BJ (cell line): ENCODE measurements around the gene BOD1L1. TPM values are rescaled to one million over a fixed set of nuclear protein-coding genes. Genes with fewer than 3 reads are reported as not detected.

ENCODE experiments used
- CTCF ChIA-PET: fragments of 350-600 bp; formaldehyde crosslinking; extraction: SDS; loops from one replicate; lab custom pipeline; 2021; ENCODE audit warnings: antibody characterized with exemption, inconsistent platforms; lab: Yijun Ruan, JAX
- POLR2A ChIA-PET: fragments of 300-600 bp; sonication (Branson Sonifier 250); formaldehyde crosslinking; extraction: SDS; loops from one replicate; lab custom pipeline; 2021; ENCODE audit warnings: antibody characterized with exemption; lab: Charles Lee
- DNase-seq: peaks from one replicate; pipeline ENCODE4 v3.0.0-alpha.2; 2011; ENCODE audit warnings: low read depth
- H3K27me3 ChIP-seq: 2 replicates; pipeline ENCODE4 v1.6.0; 2011; ENCODE audit warnings: low read length; ENCODE audit not compliant: control insufficient read depth, insufficient read depth
- H3K36me3 ChIP-seq: 2 replicates; pipeline ENCODE4 v1.5.1; 2011; ENCODE audit warnings: low read length; ENCODE audit not compliant: control insufficient read depth, insufficient read depth
- H3K4me3 ChIP-seq: 2 replicates; pipeline ENCODE4 v1.5.1; 2011; ENCODE audit warnings: low read depth, mild to moderate bottlenecking, control low read depth, low read length
- CTCF ChIP-seq: IDR thresholded peaks from 2 replicates; pipeline ENCODE4 v1.5.1; 2011; ENCODE audit warnings: low read depth, mild to moderate bottlenecking, control low read depth, inconsistent platforms, low read length, moderate library complexity; ENCODE audit not compliant: insufficient read depth
- polyA minus RNA-seq: library from RNA; depleted of rRNA, polyadenylated mRNA; stranded (reverse); fragments of >200 nt; gene quantifications from 2 replicates; pipeline ENCODE4 v1.2.3, GENCODE V29; 2011; rRNA and poly(A)+ RNA removed
- polyA plus RNA-seq: library from polyadenylated mRNA; depleted of rRNA; stranded (reverse); fragments of >200 nt; gene quantifications from 2 replicates; pipeline ENCODE4 v1.2.3, GENCODE V29; 2011; rRNA removed

Gene BOD1L1
- polyA plus RNA-seq (8.9 and 13.5 TPM in 2 replicates), polyA minus RNA-seq (11.3 and 14.0 TPM in 2 replicates)

- CTCF ChIA-PET = interaction anchor here (0.6 to 1.6 kb wide), 4 partner anchors 10 to 1532 kb away, joined by 3 to 4 read pairs (median 4); no protein-coding TSS in a partner anchor
These were observed at the start of gene BOD1L1 for GRCh38 chr4:13627606-13628311. BOD1L1 (minus strand) TSS chr4:13627725; CDS start chr4:13627587, 138 bp downstream.

GRCh38 chr4:13674971-13675370 is 47.4 kb upstream of the BOD1L1 start:
- no peak for DNase-seq
- ChIA-PET POLR2A (no interaction called here), CTCF (interaction anchor here (1.0 kb wide), 1 partner anchor 20 kb away, joined by 5 read pairs; no protein-coding TSS in a partner anchor)
- no peaks in the 10 kb centered on the region for H3K27me3 ChIP-seq
- TF ChIP-seq CTCF = no peak
- H3K4me3 ChIP-seq = no peak overlapping the region
- H3K36me3 ChIP-seq = no peaks in the 10 kb centered on the region

More at GRCh38 chr4:13627606-13628311, at the start of gene BOD1L1:
- peak; percentile 66 for TF ChIP-seq CTCF
- H3K27me3 ChIP-seq = no peaks in the 10 kb centered on the region
- H3K4me3 ChIP-seq = peak within 1 kb of the TSS; percentile 83
- DNase-seq = peak; percentile 54
- peaks cover under 1% of the 10 kb centered on the region; the same call in 1 of the 2 replicates for H3K36me3 ChIP-seq
- POLR2A ChIA-PET = no interaction called here

- POLR2A ChIA-PET = no interaction called here
- H3K4me3 ChIP-seq = no peak overlapping the region
- no peaks in the 10 kb centered on the region for H3K36me3 ChIP-seq
- no peak for TF ChIP-seq CTCF
- CTCF ChIA-PET = interaction anchor here (1.4 kb wide), 1 partner anchor 9 kb away, joined by 3 read pairs; no protein-coding TSS in a partner anchor
- DNase-seq = no peak
- H3K27me3 ChIP-seq = no peaks in the 10 kb centered on the region
These were observed 45.6 kb upstream of the BOD1L1 start for GRCh38 chr4:13673167-13673566.

- CTCF ChIA-PET = interaction anchor here (1.7 to 1.8 kb wide), 2 partner anchors 14 to 16 kb away, joined by 5 to 6 read pairs; no protein-coding TSS in a partner anchor
- Histone ChIP-seq H3K27me3 (no peaks in the 10 kb centered on the region), H3K36me3 (no peaks in the 10 kb centered on the region), H3K4me3 (no peak overlapping the region)
- no peak for DNase-seq
- POLR2A ChIA-PET = no interaction called here
- no peak for TF ChIP-seq CTCF
These were observed 43.1 kb upstream of the BOD1L1 start for GRCh38 chr4:13670456-13671160.
